Rectal smooth muscle tissue (tissue), 1 donor: ENCODE results near the gene NDUFB10.

Experiments
- H3K27ac ChIP-seq: one replicate; pipeline ENCODE4 v1.7.0; 2013; ENCODE audit warnings: low read depth, low read length, inconsistent platforms
- H3K27me3 ChIP-seq: one replicate; pipeline ENCODE4 v1.7.0; 2013; ENCODE audit warnings: low read length; ENCODE audit not compliant: control insufficient read depth, insufficient read depth
- H3K36me3 ChIP-seq: one replicate; pipeline ENCODE4 v1.7.0; 2013; ENCODE audit warnings: low read length; ENCODE audit not compliant: control insufficient read depth, insufficient read depth
- H3K4me1 ChIP-seq: one replicate; pipeline ENCODE4 v1.7.0; 2013; ENCODE audit warnings: low read length; ENCODE audit not compliant: control insufficient read depth, insufficient read depth
- H3K4me3 ChIP-seq: one replicate; pipeline ENCODE4 v1.7.0; 2013; ENCODE audit warnings: low read length
- H3K9ac ChIP-seq: one replicate; pipeline ENCODE4 v1.7.0; 2013; ENCODE audit warnings: low read length

The NDUFB10 gene

DNA sequence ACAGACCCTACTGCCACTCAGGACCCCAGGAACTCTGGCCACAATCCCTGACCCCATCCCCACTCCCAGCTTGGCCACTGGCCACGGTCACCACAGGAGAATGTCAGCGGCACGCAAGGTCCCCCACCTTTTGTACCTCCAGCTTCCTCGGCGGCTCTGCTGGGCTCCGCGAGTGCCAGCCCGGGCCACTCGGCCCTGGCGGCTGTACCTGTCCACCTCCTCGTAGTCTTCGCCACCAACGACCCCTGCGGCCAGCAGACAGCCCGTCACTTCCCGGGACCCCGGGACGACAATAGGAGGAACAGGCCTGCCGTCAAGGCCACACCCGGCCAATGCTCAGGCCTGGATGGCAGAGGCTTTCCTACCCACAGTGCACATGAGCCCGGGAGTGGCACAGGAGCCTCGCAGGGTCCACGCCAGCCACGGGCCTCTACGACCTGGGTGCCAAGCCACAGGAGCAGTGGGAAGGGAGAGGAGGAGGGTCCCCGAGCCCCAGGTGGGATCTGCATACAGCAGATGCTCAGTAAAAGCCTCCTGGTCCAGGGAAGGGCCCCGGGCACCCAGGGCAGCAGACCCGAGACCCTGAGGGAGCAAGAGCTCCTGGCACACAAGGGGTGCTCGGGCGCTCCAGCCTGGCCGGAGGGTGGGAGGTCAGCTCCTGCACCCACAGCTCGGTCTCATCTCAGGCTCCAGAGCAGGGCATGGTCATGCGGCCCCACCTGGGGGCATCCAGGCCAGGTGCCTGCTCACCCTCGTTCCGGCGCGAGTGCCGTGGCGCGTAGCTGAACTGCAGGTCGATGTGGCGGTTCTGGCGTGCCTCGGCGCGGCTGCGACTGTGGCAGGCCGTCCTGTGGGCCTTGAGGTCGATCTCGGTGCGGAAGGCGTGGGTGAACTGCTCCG, 42.4 kb downstream of the NDUFB10 start:
- H3K36me3 ChIP-seq: peaks cover 30% of the 10 kb centered on the region
- no peak overlapping the region for H3K4me3 ChIP-seq
- H3K27me3 ChIP-seq: no peaks in the 10 kb centered on the region
- H3K4me1 ChIP-seq: peaks cover 14% of the 10 kb centered on the region
- no peak overlapping the region for H3K9ac ChIP-seq
- no peak overlapping the region for H3K27ac ChIP-seq

- H3K4me1 ChIP-seq: peaks cover 13% of the 10 kb centered on the region
- no peak overlapping the region for H3K4me3 ChIP-seq
- peaks cover 31% of the 10 kb centered on the region for H3K36me3 ChIP-seq
- H3K27ac ChIP-seq: no peak overlapping the region
- H3K27me3 ChIP-seq: no peaks in the 10 kb centered on the region
- no peak overlapping the region for H3K9ac ChIP-seq
These were observed 43.3 kb downstream of the NDUFB10 start for GRCh38 chr16:2002406-2003230.

- H3K27ac ChIP-seq: no peak overlapping the region
- H3K4me1 ChIP-seq: peaks cover 18% of the 10 kb centered on the region
- no peak overlapping the region for H3K9ac ChIP-seq
- no peaks in the 10 kb centered on the region for H3K27me3 ChIP-seq
- H3K36me3 ChIP-seq: peaks cover 30% of the 10 kb centered on the region
- no peak overlapping the region for H3K4me3 ChIP-seq
These were observed 44.0 kb downstream of the NDUFB10 start for GRCh38 chr16:2003231-2003826.

DNA sequence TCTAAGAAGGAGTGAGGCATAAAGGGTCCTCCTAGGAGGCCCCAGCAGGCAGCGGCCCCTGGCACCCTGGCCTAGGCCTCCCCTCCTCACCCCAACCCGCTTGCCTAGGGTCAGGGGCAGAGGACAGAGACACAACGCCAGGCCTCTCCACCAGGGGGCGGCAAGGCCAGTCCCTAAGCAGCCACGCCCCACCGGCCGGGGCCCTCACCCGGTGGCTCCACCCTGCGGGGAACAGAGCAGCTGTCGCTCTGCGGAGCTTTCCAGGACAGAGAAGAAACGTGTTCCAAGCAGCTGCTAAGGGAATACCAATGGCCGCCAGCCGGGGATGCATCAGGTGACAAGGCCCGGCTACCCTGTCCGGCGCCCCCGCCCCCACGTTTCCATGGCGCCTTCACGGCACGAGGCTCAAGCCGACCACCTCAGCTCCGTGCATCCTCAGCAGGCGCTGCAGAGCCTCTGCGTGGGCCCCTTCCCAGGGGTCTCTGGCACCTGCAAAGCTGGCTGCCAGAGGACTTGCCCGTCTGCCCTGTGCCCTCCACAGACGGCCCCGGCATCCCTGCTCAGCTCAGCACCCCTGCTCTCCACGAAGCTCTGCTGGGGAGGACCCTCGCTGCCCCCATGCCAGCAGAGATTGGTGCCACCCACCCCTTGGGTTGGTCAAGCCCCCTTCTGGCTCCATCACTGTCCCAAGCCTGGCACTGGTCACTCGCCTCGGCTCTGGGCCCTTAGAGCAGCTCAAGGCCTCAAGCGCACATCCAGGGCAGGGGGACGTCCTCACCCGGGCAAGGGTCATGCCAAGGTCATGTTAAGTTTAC, 44.7 kb downstream of the NDUFB10 start:
- H3K4me1 ChIP-seq: peaks cover 24% of the 10 kb centered on the region
- H3K27me3 ChIP-seq: no peaks in the 10 kb centered on the region
- no peak overlapping the region for H3K9ac ChIP-seq
- H3K36me3 ChIP-seq: peaks cover 29% of the 10 kb centered on the region
- H3K4me3 ChIP-seq: peak overlapping the region; percentile 33
- H3K27ac ChIP-seq: no peak overlapping the region

- Histone ChIP-seq H3K9ac (no peak overlapping the region), H3K36me3 (peaks cover 25% of the 10 kb centered on the region), H3K4me3 (no peak overlapping the region), H3K27me3 (no peaks in the 10 kb centered on the region), H3K27ac (no peak overlapping the region), H3K4me1 (peaks cover 25% of the 10 kb centered on the region)
These were observed 45.6 kb downstream of the NDUFB10 start for GRCh38 chr16:2004795-2005517.

DNA sequence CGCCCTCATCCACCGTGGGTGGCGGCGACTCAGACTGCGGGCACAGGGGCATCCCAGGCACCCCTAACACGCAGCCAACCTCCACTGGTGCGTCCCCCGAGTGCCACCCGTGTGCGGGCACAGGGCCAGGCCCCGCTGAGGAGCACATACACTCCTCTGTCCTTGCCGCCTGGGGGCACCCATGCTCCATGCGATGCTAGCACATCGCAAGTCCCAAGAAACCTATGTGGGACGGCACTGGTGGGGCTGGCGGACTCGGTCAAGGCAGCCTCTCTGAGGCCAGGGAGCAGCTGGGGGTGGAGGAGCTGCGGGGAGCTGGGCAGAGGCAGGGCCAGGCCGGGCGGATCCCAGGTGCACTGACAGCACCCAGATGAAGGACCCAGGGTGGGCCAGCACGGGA, 46.3 kb downstream of the NDUFB10 start:
- Histone ChIP-seq H3K9ac (no peak overlapping the region), H3K4me3 (no peak overlapping the region), H3K27ac (no peak overlapping the region), H3K27me3 (no peaks in the 10 kb centered on the region), H3K4me1 (peaks cover 32% of the 10 kb centered on the region), H3K36me3 (peaks cover 24% of the 10 kb centered on the region)

- peaks cover 32% of the 10 kb centered on the region for H3K4me1 ChIP-seq
These were observed 47.0 kb downstream of the NDUFB10 start for GRCh38 chr16:2006317-2006716.

GRCh38 chr16:2007081-2007836, 47.9 kb downstream of the NDUFB10 start:
- Histone ChIP-seq H3K27me3 (no peaks in the 10 kb centered on the region), H3K4me3 (peak overlapping the region; percentile 30), H3K36me3 (peaks cover 11% of the 10 kb centered on the region), H3K9ac (peak overlapping the region; percentile 19), H3K4me1 (peaks cover 32% of the 10 kb centered on the region), H3K27ac (no peak overlapping the region)

More at GRCh38 chr16:2006317-2006716, 47.0 kb downstream of the NDUFB10 start:
- Histone ChIP-seq H3K27me3 (no peaks in the 10 kb centered on the region), H3K27ac (no peak overlapping the region), H3K4me3 (no peak overlapping the region), H3K9ac (no peak overlapping the region), H3K36me3 (peaks cover 19% of the 10 kb centered on the region)

- peak overlapping the region; percentile 19 for H3K9ac ChIP-seq
- no peaks in the 10 kb centered on the region for H3K27me3 ChIP-seq
- H3K4me1 ChIP-seq: peaks cover 32% of the 10 kb centered on the region
- H3K36me3 ChIP-seq: peaks cover 7% of the 10 kb centered on the region
- peak overlapping the region; percentile 81 for H3K4me3 ChIP-seq
- H3K27ac ChIP-seq: no peak overlapping the region
These were observed 48.7 kb downstream of the NDUFB10 start for GRCh38 chr16:2008009-2008526.

GRCh38 chr16:2008631-2009163, 49.4 kb downstream of the NDUFB10 start:
- Histone ChIP-seq H3K4me1 (peaks cover 32% of the 10 kb centered on the region), H3K27ac (peak overlapping the region; percentile 70), H3K36me3 (peaks cover 2% of the 10 kb centered on the region), H3K27me3 (no peaks in the 10 kb centered on the region), H3K4me3 (peak overlapping the region; percentile 81), H3K9ac (peak overlapping the region; percentile 75)
